Natural killer cell (primary cell): ENCODE measurements around the gene MAP1LC3B2. TPM values are rescaled to one million over a fixed set of nuclear protein-coding genes. Genes with fewer than 3 reads are reported as not detected.

Experiments
- ATAC-seq, 3 donors: fragments of 150-1000 bp in 2 of 3; fragments of 200-7000 bp in 1 of 3; cut with Tn5 transposase; 1 replicate in 1 of 3; 2 replicates in 2 of 3; pipeline ENCODE4 v1.10.0; 2021; ENCODE audit warnings: mild to moderate bottlenecking in 2 of 3, moderate library complexity in 2 of 3
- DNase-seq, 2 donors: peaks; one replicate each; pipeline versions ENCODE4 v3.0.0 to v3.0.0-alpha.2; 2013 to 2021; ENCODE audit warnings: mixed read lengths in 1 of 2
- H3K27ac ChIP-seq: one replicate; pipeline ENCODE4 v1.5.1; 2013; ENCODE audit warnings: mild to moderate bottlenecking, low read length
- H3K27me3 ChIP-seq: one replicate; pipeline ENCODE4 v1.6.1; 2013; ENCODE audit warnings: low read length; ENCODE audit not compliant: control insufficient read depth, insufficient read depth
- H3K36me3 ChIP-seq: one replicate; pipeline ENCODE4 v1.6.1; 2013; ENCODE audit warnings: low read length; ENCODE audit not compliant: control insufficient read depth, insufficient read depth
- H3K4me1 ChIP-seq: one replicate; pipeline ENCODE4 v1.6.1; 2013; ENCODE audit warnings: low read length; ENCODE audit not compliant: control insufficient read depth, insufficient read depth
- H3K4me3 ChIP-seq: one replicate; pipeline ENCODE4 v1.5.1; 2013; ENCODE audit warnings: low read length
- H3K9me3 ChIP-seq: one replicate; pipeline ENCODE4 v1.6.1; 2013; ENCODE audit warnings: low read length; ENCODE audit not compliant: control insufficient read depth, insufficient read depth
- H3K27ac Mint-ChIP-seq, 2 donors: one replicate each; pipeline ENCODE4 v1.8.0; 2022; ENCODE audit warnings: mild to moderate bottlenecking in 2 of 2, mixed read lengths in 2 of 2, moderate library complexity in 1 of 2
- H3K27me3 Mint-ChIP-seq, 2 donors: one replicate each; pipeline ENCODE4 v1.8.0; 2022; ENCODE audit warnings: low read depth in 2 of 2, mixed read lengths in 2 of 2
- H3K36me3 Mint-ChIP-seq: one replicate; pipeline ENCODE4 v1.8.0; 2022; ENCODE audit warnings: mixed read lengths
- H3K4me1 Mint-ChIP-seq, 2 donors: one replicate each; pipeline ENCODE4 v1.8.0; 2022; ENCODE audit warnings: mixed read lengths in 2 of 2
- H3K4me3 Mint-ChIP-seq: one replicate; pipeline ENCODE4 v1.8.0; 2022; ENCODE audit warnings: mild to moderate bottlenecking, moderate library complexity, mixed read lengths
- H3K9me3 Mint-ChIP-seq, 2 donors: one replicate each; pipeline ENCODE4 v1.8.0; 2022; ENCODE audit warnings: mixed read lengths in 2 of 2
- WGBS: methylation state at CpG from one replicate; pipeline ENCODE4 v1.1.7; 2013; ENCODE audit warnings: missing lambda C conversion rate; ENCODE audit not compliant: insufficient coverage; 5-methylcytosine and 5-hydroxymethylcytosine counted together
- intact Hi-C: fragments of 100-400 bp; cut with micrococcal nuclease; formaldehyde crosslinking; loops from one replicate; pipeline ENCODE4 v1.14.2; 2022
- total RNA-seq, 4 donors: library from RNA; stranded (reverse); fragments of 120-200 nt in 1 of 4; gene quantifications; one replicate each; pipeline versions ENCODE4 v1.2.3 to v1.2.4, GENCODE V29; 2013 to 2022
- TF ChIP-seq, protein P1 (sequence below): fragments of 200-600 bp; IDR thresholded peaks from one replicate; pipeline ENCODE4 v1.8.0; 2022; ENCODE audit warnings: antibody characterized with exemption

The MAP1LC3B2 gene
- total RNA-seq, 3 donors from 2014 or later (not counting 1 experiment from before 2014, with no cell fraction given), result 1.5 to 3.7 (median 3.3) TPM

DNA sequence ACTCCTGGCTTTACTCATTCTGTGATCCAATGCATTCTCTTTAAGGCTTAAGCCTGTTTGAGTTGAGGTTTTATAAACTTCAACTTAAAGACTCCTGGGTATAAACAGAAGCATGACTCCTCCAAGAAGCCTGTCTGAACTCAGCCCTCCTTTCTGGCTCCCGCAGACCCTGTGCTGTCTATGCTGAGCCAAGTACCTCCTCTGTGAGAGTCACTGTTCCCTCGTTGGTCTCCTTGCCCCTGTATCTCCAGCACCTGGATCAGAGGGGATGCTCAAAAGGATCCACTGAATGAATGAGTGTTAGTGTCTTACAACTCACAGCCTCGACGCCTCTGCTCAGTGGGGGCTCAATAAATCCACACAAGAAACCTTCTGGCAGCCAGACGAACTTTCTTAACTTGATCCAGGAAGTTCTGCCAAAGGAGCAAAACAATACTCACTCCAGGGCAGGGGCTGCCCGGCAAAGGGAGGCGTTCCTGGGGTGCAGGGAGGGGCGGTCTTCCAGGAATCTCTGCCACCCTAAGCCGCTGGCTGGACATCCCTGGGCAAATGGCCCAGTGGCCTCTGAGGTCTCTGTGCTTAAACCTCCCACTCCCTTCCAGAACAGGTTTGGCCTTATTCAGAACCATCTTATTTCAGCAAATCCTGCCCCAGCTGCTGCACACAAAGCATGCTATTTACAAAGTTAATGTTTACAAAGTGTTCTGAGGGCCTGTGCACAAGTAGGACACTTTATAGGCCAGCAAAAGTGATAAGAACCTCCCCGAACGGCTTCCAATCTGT, 32.9 kb downstream of the MAP1LC3B2 start:
- Mint-ChIP-seq H3K4me3 (no peak overlapping the region), H3K9me3 (no peaks in the 10 kb centered on the region), H3K27ac (no peak overlapping the region), H3K4me1 (peaks cover 8 to 10% of the 10 kb centered on the region in 2 donors), H3K36me3 (no peaks in the 10 kb centered on the region), H3K27me3 (peaks cover 0 to 14% of the 10 kb centered on the region in 2 donors)
- intact Hi-C loops, result no loop called here
- ATAC-seq (no peak), DNase-seq (no peak)
- TF ChIP-seq, protein P1, sequence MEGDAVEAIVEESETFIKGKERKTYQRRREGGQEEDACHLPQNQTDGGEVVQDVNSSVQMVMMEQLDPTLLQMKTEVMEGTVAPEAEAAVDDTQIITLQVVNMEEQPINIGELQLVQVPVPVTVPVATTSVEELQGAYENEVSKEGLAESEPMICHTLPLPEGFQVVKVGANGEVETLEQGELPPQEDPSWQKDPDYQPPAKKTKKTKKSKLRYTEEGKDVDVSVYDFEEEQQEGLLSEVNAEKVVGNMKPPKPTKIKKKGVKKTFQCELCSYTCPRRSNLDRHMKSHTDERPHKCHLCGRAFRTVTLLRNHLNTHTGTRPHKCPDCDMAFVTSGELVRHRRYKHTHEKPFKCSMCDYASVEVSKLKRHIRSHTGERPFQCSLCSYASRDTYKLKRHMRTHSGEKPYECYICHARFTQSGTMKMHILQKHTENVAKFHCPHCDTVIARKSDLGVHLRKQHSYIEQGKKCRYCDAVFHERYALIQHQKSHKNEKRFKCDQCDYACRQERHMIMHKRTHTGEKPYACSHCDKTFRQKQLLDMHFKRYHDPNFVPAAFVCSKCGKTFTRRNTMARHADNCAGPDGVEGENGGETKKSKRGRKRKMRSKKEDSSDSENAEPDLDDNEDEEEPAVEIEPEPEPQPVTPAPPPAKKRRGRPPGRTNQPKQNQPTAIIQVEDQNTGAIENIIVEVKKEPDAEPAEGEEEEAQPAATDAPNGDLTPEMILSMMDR, result no peak
- Histone ChIP-seq H3K27me3 (no peaks in the 10 kb centered on the region), H3K4me3 (no peak overlapping the region), H3K36me3 (no peaks in the 10 kb centered on the region), H3K27ac (no peak overlapping the region), H3K9me3 (no peaks in the 10 kb centered on the region), H3K4me1 (peaks cover 25% of the 10 kb centered on the region)
- WGBS, result 63% methylated on average over 11 of the region's 11 CpGs

DNA sequence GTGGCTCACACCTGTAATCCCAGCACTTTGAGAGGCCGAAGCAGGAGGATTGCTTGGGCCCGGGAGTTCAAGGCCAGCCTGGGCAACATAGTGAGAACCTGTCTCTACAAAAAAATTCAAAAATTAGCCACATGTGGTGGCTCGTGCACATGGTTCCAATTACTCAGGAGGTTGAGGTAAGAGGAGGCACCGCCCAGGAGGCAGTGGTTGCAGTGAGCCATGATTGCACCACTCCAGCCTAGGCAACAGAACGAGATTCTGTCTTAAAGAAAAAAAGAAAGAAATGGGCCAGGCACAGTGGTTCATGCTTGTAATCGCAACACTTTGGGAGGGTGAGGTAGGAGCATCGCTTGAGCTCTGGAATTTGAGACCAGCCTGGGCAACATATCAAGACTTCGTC, 33.5 kb downstream of the MAP1LC3B2 start:
- no peaks in the 10 kb centered on the region for H3K9me3 ChIP-seq
- DNase-seq, result no peak
- H3K27me3 Mint-ChIP-seq, result peaks cover 0 to 10% of the 10 kb centered on the region in 2 donors
- H3K4me3 ChIP-seq, result no peak overlapping the region
- 81% methylated on average over 8 of the region's 8 CpGs for WGBS
- no peaks in the 10 kb centered on the region for H3K36me3 Mint-ChIP-seq
- no peak overlapping the region for H3K4me3 Mint-ChIP-seq
- TF ChIP-seq, protein P1, result no peak
- no peaks in the 10 kb centered on the region for H3K36me3 ChIP-seq
- no peaks in the 10 kb centered on the region for H3K9me3 Mint-ChIP-seq
- intact Hi-C loops, result no loop called here
- H3K4me1 ChIP-seq, result peaks cover 25% of the 10 kb centered on the region
- no peak overlapping the region for H3K27ac ChIP-seq
- H3K27ac Mint-ChIP-seq, result no peak overlapping the region
- no peaks in the 10 kb centered on the region for H3K27me3 ChIP-seq
- no peak for ATAC-seq
- peaks cover 8 to 10% of the 10 kb centered on the region in 2 donors for H3K4me1 Mint-ChIP-seq

- no peaks in the 10 kb centered on the region for H3K36me3 Mint-ChIP-seq
- H3K27me3 ChIP-seq, result no peaks in the 10 kb centered on the region
- peaks cover 28% of the 10 kb centered on the region for H3K4me1 ChIP-seq
- peak overlapping the region; percentile 56 for H3K27ac ChIP-seq
- DNase-seq (peak in 1 of 2 donors; percentile 68), ATAC-seq (peak; percentile 36 to 87 (median 60))
- peaks cover 8 to 10% of the 10 kb centered on the region in 2 donors for H3K4me1 Mint-ChIP-seq
- H3K27ac Mint-ChIP-seq, result peak overlapping the region in 1 of 2 donors; percentile 1
- WGBS, result 25% methylated on average over 12 of the region's 12 CpGs
- H3K9me3 Mint-ChIP-seq, result no peaks in the 10 kb centered on the region
- TF ChIP-seq, protein P1, result no peak
- H3K9me3 ChIP-seq, result no peaks in the 10 kb centered on the region
- H3K4me3 ChIP-seq, result no peak overlapping the region
- no peak overlapping the region for H3K4me3 Mint-ChIP-seq
- H3K36me3 ChIP-seq, result no peaks in the 10 kb centered on the region
- intact Hi-C loops, result no loop called here
- peaks cover 0 to 10% of the 10 kb centered on the region in 2 donors for H3K27me3 Mint-ChIP-seq
Measured at GRCh38 chr12:116594325-116595038, 35.3 kb downstream of the MAP1LC3B2 start.
